H1 (cell line): ENCODE measurements around the gene PSMC3IP. TPM values are rescaled to one million over a fixed set of nuclear protein-coding genes. Genes with fewer than 3 reads are reported as not detected.

Experiments
- CHD7 ChIP-seq: fragments of 300-600 bp; sonication (generic); IDR thresholded peaks from 2 replicates; pipeline ENCODE4 v1.7.1; 2012; ENCODE audit warnings: low read length, moderate library complexity, mild to moderate bottlenecking, inconsistent platforms; ENCODE audit not compliant: insufficient replicate concordance
- GTF2F1 ChIP-seq: IDR thresholded peaks from 2 replicates; pipeline ENCODE4 v1.6.1; 2012; ENCODE audit warnings: low read depth, low read length, improper control_type of control experiment, borderline replicate concordance
- POU5F1 ChIP-seq: IDR thresholded peaks from 2 replicates; pipeline ENCODE4 v1.6.1; 2011; ENCODE audit warnings: low read depth, mild to moderate bottlenecking, low read length, moderate library complexity
- RBBP5 ChIP-seq: IDR thresholded peaks from 2 replicates; pipeline ENCODE4 v1.7.1; 2012; ENCODE audit warnings: low read depth, mild to moderate bottlenecking, inconsistent platforms, low read length, moderate library complexity, borderline replicate concordance
- TCF12 ChIP-seq: IDR thresholded peaks from 2 replicates; pipeline ENCODE4 v1.6.1; 2011; ENCODE audit warnings: low read depth, mild to moderate bottlenecking, low read length
- ZNF274 ChIP-seq: IDR thresholded peaks from 2 replicates; pipeline ENCODE4 v1.7.0; 2012; ENCODE audit warnings: low read length, borderline replicate concordance; ENCODE audit errors: extremely low read depth
- polyA plus RNA-seq, 7 experiments: library from polyadenylated mRNA; depleted of rRNA in 3 of 7; stranded (reverse) in 5 of 7; unstranded in 2 of 7; fragments of >200 nt in 5 of 7; fragments of 200-250 nt in 2 of 7; gene quantifications; 1 replicate in 5 of 7; 2 replicates in 1 of 7; 4 replicates in 1 of 7; pipeline versions ENCODE4 v1.2.1 to v1.2.3, GENCODE V29; 2011 to 2013; ENCODE audit warnings: missing spikeins in 2 of 7, mixed read lengths in 2 of 7
- total RNA-seq: library from RNA; stranded (reverse); fragmentation: NEBNext Ultra II Directional; extraction: Animal tissue kit (Norgen Biotek cat#: 25700); gene quantifications from 2 replicates; pipeline ENCODE4 v1.2.1, GENCODE V29; 2021

PSMC3IP gene
- total and polyA plus RNA-seq, 2 of the 8 experiments (the other 6 are each of a cell fraction or from before 2014, with no cell fraction given) = 11.5 to 21.9 TPM

GRCh38 chr17:42526031-42526444, 51.5 kb downstream of the PSMC3IP start (continued):
- TF ChIP-seq RBBP5 (no peak), POU5F1 (no peak), ZNF274 (no peak), TCF12 (no peak), CHD7 (no peak), GTF2F1 (no peak)
